Measurements from ENCODE around the gene ENDOU. TPM values are rescaled to one million over a fixed set of nuclear protein-coding genes. Genes with fewer than 3 reads are reported as not detected.

ENDOU gene
- total and polyA plus RNA-seq, 2 donors (not counting 3 experiments of a cell fraction or from before 2014, with no cell fraction given), result not detected

DNA sequence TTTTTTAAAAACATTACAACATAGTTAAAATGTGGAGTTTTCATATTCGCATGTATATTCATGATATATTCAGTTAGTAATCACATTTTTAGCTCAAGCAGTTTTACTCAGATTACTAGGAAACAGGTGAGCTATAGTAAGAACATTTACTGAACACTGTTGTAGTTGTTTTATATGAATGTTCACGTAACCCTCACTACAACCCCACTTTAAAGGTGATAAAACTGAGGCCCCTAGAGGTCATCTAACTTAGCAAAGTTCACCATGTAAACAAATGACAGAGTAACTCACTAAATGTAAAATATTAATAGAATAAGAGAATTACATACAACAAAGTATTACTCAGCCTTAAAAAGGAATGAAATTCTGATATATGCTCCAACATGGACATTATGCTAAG lies 45.5 kb downstream of the ENDOU start:
- BruUV-seq (replicated peaks), result no TSS peak
- Histone ChIP-seq H4K20me1 (replicated peaks; ENCODE audit: control insufficient read depth, extremely low read depth, insufficient read depth, low read length) (no peaks in the 10 kb centered on the region), H3K27me3 (ENCODE audit: control insufficient read depth in 2 of 2, insufficient read depth in 2 of 2, low read length in 2 of 2) (no peaks in the 10 kb centered on the region), H3K4me1 (ENCODE audit: control insufficient read depth, extremely low read depth, insufficient read depth, low read length) (no peaks in the 10 kb centered on the region), H3K27ac (ENCODE audit: insufficient read depth, low read depth, low read length) (no peak overlapping the region), H2AFZ (ENCODE audit: low read depth, low read length) (no peak overlapping the region), H3K4me3 (replicated peaks in 1 of 3; ENCODE audit: insufficient read depth in 1 of 3, low read depth in 1 of 3, low read length in 3 of 3) (no peak overlapping the region), H3K36me3 (ENCODE audit: control insufficient read depth in 2 of 2, extremely low read depth in 1 of 2, insufficient read depth in 2 of 2, low read length in 2 of 2) (peaks cover 0 to 5% of the 10 kb centered on the region in 2 experiments), H3K9me1 (replicated peaks; ENCODE audit: control insufficient read depth, extremely low read depth, insufficient read depth, low read length) (no peaks in the 10 kb centered on the region), H3K9me3 (replicated peaks; ENCODE audit: control insufficient read depth, insufficient read depth, low read length) (no peaks in the 10 kb centered on the region), H3K79me2 (ENCODE audit: control insufficient read depth, insufficient read depth, low read length) (no peaks in the 10 kb centered on the region), H3K4me2 (ENCODE audit: insufficient read depth, low read length) (no peak overlapping the region), H3K9ac (replicated peaks; ENCODE audit: extremely low read depth, insufficient read depth, low read length) (no peak overlapping the region)
- dilution Hi-C loops (cut with MboI; ENCODE audit: extremely low pct_ligation_motif_present, low sequenced_read_pairs), result no loop called here
- no peak for DNase-seq (ENCODE audit: low read depth, low spot score)
- no peak for TF ChIP-seq POLR2A (IDR thresholded peaks at IDR 0.05; ENCODE audit: low read depth, low read length)
- TF ChIP-seq MYC (IDR thresholded peaks at IDR 0.05; ENCODE audit: low read depth, low read length), result no peak
- no peak for TF ChIP-seq GATA2 (IDR thresholded peaks at IDR 0.05; ENCODE audit: insufficient read depth, insufficient read length, low read depth, low read length)
- no peak for TF ChIP-seq EZH2 (IDR thresholded peaks at IDR 0.05; ENCODE audit: borderline replicate concordance, low read depth, low read length, severe bottlenecking)
- TF ChIP-seq FOS (IDR thresholded peaks at IDR 0.05; ENCODE audit: borderline replicate concordance, insufficient read depth, low read length), result no peak
- no peak for TF ChIP-seq POLR2AphosphoS5 (IDR thresholded peaks at IDR 0.05; ENCODE audit: insufficient read depth, low read depth, low read length)
- TF ChIP-seq, protein P1, sequence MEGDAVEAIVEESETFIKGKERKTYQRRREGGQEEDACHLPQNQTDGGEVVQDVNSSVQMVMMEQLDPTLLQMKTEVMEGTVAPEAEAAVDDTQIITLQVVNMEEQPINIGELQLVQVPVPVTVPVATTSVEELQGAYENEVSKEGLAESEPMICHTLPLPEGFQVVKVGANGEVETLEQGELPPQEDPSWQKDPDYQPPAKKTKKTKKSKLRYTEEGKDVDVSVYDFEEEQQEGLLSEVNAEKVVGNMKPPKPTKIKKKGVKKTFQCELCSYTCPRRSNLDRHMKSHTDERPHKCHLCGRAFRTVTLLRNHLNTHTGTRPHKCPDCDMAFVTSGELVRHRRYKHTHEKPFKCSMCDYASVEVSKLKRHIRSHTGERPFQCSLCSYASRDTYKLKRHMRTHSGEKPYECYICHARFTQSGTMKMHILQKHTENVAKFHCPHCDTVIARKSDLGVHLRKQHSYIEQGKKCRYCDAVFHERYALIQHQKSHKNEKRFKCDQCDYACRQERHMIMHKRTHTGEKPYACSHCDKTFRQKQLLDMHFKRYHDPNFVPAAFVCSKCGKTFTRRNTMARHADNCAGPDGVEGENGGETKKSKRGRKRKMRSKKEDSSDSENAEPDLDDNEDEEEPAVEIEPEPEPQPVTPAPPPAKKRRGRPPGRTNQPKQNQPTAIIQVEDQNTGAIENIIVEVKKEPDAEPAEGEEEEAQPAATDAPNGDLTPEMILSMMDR (IDR thresholded peaks at IDR 0.05; ENCODE audit: extremely low read depth in 1 of 2, insufficient read depth in 1 of 2, low read depth in 1 of 2, low read length in 2 of 2), result no peak
- no peak for TF ChIP-seq JUN (IDR thresholded peaks at IDR 0.05; ENCODE audit: borderline replicate concordance, insufficient read depth, insufficient read length, low read depth)
- TF ChIP-seq, protein P2, sequence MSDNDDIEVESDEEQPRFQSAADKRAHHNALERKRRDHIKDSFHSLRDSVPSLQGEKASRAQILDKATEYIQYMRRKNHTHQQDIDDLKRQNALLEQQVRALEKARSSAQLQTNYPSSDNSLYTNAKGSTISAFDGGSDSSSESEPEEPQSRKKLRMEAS (IDR thresholded peaks at IDR 0.05; ENCODE audit: insufficient read depth, insufficient read length), result no peak
- POLR2A ChIA-PET, result no interaction called here
- no peak for FAIRE-seq
- CTCF ChIA-PET, result interaction anchor here (0.7 to 1.4 kb wide), 3 partner anchors 28 to 647 kb away, joined by 3 to 5 read pairs (median 3); no protein-coding TSS in a partner anchor
- intact Hi-C loops (cut with micrococcal nuclease), result no loop called here

Measured in endothelial cell of umbilical vein (primary cell).